Stimulated activated CD4-positive, alpha-beta T cell treated with anti-CD3 and anti-CD28 coated beads, Interleukin-2, amount 100 ng/mL, for 4 hours (primary cell): ENCODE data around the gene TNIK.

Source experiments
- DNase-seq: peaks from one replicate; pipeline ENCODE4 v3.0.0-alpha.2; 2020; ENCODE audit warnings: low read depth

The TNIK gene

DNA sequence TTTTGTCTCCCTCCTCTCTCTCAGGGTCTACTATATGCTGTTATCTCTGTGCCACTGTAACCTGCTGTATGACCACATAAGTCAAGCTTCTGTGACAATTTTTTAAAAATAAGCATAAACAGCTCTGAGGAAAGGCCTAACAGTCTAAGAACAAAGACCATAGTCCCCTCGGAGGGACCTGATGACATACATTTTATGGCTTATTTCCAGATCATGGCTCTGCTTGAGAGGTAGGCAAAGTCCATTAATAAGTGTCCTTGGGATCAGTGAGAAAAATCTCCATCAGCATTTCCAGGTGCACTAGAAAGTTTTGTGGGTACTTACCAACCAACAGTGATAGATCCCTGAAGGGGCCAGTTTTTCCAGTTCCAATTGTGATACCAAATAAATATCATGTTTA is 123.8 kb downstream of the TNIK start:
- DNase-seq = no peak

DNA sequence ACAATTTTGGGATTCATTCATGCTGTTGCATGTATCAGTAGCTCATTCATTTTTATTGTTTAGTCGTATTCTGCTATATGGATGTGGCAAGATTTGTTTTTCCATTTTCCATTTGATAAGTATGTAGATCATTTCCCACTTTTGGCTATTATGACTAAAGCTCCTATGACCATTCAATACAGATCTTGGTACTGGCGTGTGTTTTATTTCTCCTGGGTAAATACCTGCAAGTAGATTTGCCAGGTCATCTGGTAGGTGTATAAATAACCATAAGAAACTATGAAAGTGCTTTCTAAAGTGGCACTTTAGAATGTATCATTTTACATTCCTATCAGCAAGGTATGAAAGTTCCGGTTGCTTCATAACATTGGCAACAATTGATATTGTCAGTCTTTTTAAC is 124.6 kb downstream of the TNIK start:
- no peak for DNase-seq

DNA sequence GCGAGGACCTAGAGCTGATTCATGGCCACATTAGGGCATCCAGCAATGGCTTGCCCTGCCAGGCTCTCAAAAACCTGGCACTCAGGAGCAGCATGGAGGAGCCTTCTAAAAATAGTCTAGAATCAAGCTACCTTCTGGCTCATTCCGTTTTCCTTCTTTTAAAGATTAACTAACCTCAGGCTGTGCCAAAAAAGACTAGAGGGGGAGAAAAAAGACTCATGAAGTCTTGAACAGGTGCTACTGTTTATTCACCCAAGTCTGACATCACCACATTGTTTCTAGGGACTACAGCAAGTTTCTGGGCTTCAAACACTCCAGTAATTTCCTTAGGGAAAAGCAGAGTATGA is 125.8 kb downstream of the TNIK start:
- DNase-seq = no peak

DNA sequence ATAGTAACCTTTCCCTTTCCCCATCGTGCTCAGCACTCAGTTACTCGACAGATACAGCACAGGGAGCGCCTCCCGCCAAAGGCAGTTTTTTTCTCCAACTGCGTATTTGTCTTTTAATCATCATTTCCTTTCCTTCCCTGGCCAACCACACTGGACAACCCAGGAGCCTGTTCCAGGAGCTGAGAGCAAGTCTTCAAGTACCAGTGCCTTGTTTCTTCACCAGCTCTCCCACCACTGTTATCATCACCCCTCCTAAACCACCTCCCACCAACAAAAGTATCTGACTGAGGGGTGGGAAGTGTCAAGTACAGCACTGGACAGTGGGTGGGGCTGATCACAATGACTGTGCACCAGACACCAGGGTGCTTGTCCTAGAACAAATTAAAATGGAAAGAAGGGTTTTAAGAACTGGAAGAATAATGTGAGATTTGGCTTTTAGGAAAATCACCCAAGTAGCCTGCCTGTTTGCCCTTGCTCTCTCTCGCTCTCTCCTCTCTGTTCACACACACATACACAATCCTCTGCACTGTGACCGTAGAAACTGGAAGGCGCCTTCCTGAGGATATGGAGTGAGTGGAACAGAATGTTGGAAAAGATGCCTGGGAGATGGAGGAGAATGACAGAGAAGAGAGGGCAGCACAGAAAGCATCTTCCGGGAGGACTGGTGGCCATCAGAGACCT is 126.3 kb downstream of the TNIK start:
- no peak for DNase-seq

DNA sequence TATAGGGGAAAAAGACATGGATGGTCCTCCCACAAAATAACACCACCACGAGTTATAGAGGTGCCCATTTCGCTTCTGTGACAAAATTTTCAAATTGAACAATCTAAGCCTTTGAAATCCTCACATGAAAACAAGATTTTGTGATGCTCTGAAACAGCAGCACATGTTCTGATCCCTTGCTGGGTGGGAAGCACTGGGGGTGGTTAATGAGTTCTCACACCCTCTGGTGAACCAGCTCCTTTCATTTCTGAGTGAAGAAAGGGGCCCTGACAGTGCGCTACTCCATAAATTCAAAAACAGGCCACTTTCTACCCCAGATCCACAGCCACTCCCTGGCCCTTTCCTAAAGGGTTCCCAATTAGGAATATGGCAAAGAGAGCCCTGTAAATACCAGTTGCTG is 129.3 kb downstream of the TNIK start:
- no peak for DNase-seq

DNA sequence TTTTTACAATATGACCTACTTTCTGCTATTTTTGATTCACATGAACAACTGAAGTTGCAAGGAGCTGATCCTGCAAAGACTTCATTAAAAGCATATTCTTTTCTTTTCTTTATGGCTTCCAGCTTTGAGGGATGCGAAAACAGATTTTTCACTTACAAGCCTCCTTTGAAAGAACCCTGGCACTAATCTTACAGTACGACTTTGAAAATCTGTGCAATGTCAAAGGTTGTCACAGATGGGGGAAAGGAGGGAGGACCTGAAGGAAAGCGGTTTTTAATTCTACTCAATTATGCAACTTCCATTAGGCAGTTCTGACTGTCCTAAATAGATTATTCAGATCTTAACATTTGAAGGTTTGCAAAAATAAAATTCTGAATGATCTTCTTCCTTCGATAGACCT is 130.5 kb downstream of the TNIK start:
- DNase-seq = no peak

DNA sequence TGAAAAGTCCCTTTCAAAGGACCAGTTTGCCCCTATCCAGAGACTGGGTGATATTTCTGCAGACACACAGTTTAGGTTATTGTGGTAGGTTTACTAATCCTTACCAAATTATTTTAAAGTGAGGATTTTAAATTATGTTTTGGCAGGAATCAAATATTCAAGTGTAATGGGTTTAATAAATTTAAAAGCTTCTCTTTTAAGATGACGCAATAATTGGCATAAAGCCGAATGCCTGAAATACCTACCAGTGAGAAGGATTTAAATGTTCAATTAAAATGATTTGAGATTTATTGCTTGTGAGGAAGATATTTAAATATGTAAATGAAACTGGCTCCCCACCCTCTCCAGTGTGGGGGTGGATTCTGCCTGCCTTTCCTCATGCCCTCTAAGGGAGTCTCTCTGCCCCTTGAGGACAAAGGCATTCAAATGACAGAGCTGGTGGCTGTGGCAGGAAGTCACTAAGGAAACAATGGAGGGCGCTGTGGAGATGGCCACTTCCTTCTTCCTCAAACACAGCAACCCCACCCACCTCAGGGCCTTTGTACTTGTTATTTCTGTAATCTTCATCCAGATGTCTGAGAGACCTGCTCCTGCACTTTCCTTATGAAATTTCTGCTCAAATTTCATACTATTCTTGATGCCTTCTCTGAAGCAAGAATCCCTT is 131.7 kb downstream of the TNIK start:
- DNase-seq = peak; percentile 8

DNA sequence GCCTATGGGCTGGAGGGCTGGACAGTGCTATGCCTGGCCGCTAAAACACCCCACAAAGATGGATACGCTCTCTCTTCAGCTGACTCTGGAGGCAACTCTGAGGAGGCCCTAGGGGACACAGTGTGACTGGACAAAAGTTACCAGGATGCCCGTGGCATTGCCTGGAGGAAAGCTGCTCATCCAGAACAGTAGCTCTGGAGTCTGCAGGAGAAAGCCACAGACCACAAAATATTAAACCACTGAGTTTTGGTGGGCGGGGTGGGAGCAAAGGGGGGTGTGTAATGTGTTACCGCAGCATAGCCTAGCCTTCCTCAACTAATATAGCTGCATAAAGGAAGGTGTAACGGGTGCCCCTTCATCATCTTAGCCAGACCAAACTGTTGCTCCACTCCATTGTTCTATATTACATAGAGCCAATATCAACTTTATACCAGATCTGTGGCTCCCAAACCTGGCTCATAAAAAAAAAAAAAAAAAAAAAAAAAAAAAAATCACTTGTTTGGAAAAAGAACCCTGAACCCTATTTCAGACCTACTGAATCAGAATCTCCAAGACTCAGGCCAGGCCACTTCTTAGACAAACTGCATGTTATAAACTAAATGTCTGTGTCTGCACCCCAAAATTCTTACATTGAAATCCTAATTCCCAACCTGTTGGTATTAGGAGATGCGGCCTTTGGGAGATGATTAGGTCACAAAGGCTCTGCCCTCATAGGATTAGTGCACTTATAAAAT is 132.6 kb downstream of the TNIK start:
- no peak for DNase-seq

DNA sequence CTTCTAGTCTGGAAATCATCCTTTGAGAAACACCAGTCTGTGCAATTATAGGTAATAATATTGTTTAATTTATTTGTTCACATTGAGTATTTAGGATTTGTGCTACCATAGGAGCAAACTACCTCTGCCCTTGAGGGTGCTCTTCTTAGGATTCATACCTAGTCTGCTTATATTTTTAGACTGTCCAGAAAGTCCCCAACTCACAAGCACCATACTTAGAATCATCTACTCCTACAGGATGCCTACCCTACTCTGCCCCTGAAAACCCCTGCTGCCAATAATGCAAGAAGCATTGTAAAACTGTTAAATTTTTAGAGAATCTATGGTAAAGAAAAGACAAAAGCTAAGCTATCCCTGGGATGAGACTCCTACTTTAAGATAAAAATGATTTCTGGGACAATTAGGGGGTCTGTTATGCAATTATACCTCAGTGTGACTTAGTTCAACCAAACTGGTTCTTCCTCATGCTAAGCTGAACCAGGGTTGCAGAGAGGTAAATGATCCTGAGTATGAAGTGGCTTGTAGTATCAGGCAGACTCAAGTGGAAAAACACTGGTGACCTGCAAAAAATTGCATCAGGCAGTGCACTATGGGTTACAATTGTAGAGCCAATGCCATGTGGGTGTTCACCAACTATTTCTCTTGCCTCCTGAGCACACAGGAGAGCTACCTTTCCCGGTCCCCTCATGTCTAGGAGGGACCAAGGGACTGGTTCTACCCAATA is 133.3 kb downstream of the TNIK start:
- DNase-seq = no peak

DNA sequence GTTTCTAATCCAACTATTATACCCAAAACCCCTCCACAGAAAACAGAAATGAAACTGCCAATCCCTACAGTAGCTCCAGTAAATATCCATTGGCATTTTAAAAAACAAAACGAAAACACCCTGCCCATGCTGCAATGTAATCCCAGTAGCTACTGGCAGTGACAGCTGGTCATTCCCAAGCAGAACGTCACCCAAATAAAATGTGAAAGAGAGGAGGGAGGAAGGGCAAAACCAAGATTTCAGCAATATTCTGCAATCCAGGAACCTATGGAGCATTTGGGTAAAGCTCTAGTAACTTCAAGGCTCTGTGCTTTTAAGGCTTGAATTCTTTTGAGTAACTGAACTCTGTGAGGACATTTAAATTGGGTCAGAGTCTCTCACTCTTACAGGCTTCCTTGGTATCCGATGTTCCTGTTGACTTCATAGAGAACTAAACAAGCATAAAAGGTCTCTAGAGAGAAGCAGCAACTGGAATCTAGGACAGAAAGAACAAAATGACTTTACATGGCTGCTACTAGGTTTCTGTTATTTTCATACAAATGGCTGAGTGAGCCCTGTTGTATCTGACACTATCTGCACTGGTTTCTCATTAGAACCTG is 136.2 kb downstream of the TNIK start:
- no peak for DNase-seq

DNA sequence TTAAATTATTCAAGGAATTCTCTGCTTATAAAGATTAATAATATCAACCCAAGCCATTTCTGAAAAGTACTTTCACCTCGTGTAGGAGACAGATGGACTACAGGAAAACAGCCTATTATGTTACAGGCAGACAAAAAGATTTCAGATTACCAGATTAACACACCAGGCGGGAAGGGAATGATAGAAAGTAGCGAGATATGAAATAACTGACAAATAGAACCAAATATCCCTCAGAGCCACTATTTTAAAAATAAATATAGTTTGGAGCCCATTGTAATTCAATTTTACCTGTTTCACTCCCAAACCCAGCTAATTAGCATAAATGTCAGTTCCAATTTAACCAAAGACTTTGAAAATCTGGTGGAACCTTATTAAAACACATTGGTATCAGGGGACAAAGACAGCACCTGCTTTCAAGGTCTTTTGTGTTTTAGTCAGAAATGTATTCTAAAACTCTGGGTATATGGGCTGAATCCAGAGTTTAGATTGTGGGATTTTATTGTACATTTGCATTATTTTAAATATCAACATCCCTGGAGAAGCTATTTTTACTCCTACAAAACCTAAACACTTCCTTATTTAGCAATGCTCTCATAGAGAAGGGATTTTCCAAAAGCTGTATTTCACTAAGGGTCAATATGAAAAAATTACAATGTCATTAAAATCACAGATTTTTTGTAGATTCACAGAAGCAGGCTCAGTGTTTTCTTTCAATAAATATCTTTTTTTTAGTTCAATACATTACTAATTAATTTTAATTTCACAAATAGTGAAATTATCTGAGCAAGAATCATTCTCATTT is 138.4 kb downstream of the TNIK start:
- no peak for DNase-seq

DNA sequence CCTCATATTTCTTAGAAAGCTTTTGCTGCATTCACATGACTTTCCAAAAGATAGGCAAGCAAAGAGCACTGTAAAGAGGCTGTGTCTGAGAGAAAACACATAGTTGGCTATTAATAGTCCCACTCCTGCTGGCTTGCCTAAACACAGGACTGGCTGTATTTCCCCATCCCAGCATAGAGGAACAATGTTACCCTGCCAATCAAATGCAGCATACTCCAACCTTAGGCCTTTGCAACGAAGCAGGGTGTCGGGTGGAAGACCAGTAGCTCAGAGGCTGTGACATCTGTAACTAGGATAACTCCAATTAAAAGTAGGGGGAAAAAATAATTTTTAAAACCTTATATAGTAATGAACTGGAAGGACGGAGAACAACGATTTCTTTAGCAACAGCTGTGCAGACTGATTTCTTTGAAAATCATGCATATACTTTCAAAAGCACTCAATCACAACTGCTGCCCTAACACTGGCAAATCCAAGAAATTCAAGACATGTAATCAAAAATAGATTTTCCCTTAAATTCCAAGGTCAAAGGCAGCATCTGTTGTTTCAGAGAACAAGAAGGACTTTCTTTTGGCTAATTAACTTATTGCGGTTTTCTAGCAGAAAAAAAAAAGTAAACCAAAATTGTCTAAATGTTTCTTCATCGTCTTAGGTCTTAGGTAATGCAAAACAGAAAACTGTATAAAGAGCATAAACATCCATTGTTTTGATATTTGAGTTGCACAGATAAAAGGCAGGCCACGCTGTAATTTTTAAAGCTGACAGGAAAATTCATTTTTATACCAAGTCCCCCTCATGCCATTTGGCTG is 139.3 kb downstream of the TNIK start:
- DNase-seq = no peak

DNA sequence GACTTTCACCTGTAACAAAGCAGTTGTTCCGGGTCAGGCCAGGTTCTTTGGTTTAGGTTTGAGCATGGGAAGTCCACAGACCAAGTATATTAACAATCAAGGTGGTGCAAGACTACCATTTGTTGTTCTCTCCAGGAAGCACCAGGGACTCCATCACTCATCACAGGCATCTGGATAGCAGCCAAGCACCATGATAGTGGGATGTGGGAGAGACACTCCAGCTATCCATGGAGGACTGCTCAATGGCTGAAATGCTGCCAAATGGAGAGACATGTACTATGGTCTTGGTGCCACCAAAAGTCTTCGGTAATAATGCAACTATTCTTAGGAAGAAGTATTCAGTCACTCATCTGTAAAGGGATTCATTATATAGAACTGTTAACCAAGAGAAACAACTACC is 143.0 kb downstream of the TNIK start:
- no peak for DNase-seq

DNA sequence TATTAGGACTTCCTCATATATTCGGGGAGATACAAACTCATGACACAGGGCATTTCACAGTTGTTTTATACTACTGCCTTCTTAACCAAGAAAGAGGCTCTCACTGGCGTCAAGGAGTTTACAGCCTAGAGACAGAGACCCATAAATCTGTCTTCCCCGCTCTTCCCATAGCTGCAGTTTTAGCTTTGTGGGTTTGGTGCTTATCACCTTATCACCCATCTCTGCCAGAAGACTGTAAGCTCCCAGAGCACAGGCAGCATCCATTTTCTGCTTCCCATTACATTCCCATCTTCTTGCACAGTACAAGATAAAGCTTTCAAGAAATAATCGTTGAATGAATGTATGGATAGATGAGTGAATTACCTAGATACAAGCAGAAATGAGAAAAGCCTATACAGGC is 144.3 kb downstream of the TNIK start:
- DNase-seq = no peak

DNA sequence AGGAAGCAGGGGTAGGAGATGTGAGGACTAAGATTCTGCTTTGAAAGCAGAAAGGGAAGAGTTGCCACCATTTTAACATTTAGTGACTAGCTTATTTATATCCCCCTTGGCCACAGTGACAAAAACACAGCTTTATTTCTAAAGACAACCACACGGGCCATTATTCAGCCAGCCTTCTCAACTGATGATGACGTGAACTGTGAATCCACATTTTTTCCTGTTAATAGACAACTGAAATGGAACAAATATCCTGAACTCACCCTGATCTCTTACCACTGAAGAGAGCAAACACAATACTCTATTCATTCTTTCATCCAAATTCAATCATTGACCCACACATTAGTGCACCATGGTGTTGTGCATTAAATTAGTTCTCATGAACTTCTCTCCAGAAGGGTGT is 145.1 kb downstream of the TNIK start:
- no peak for DNase-seq

DNA sequence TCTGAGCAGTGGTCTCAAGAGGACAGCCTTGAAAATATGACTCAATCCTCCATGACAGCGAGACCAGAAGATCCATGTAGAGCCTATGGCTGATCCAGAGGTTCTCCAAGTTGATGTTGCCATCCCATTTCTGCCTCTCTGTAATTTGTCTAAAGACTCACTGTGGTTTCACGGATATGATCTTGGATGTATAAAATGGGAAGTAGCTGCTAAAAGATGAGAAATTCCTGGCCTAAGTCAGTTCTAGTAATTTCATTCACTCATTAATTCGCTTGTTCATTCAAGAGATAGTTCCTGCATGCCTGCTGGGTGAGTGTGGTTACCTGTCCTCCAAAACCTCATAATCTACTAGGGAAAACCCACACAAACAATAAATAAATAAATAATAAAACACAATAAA is 145.9 kb downstream of the TNIK start:
- DNase-seq = no peak

DNA sequence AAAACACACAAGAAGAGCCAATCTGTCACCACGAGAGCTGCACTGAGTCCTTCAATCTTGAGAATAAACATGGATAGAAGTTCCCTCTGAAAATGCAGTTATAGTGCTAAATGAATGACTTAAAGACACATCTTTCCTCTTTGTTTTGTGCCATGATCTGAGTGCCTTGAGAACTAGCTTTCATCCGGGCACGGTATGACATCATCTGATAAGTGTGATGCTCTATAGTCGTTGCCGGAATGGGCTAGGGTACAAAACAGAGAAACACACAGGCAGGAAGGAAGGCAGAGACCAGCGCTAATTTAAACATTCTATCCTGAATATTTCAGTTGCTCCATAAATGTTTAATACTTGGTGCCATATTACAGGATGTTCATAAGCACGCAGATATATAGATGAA is 146.5 kb downstream of the TNIK start:
- no peak for DNase-seq

DNA sequence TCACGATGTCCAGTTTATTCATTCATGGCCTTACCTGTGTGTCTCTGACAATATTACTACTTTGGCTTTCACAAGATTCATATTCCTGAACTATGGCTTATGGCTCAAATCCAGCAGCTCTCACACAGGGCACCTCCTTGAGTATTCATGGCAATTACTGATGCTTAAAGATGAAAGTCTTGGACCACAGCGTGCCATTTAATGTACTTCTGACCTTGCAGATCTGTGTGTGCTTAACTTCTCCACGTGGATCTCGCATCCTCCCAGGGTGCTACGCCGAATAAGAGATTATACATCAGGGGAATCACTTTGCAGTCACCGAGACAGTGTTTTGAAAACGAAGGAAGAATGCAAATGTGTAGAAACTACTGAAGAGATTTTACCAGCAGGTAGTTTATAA is 147.5 kb downstream of the TNIK start:
- DNase-seq = no peak

DNA sequence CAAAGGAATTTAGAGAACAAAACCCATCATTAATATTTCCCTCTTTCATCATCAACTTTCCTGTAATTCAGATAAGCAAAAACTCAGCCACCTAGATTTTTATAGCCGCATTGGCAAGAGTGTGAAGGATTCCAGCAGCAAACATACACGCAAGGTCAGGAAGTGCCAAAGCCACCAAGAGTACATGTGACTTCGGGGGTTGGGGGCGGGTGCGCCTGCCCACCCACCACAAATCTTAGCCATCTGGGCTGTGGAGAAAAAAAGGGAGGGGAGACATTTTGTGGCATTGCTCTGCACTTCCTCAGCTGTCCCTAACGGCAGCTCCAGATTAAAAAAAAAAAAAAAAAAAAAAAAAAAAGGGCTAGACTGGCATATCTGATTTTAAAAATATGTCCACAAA is 148.4 kb downstream of the TNIK start:
- no peak for DNase-seq

DNA sequence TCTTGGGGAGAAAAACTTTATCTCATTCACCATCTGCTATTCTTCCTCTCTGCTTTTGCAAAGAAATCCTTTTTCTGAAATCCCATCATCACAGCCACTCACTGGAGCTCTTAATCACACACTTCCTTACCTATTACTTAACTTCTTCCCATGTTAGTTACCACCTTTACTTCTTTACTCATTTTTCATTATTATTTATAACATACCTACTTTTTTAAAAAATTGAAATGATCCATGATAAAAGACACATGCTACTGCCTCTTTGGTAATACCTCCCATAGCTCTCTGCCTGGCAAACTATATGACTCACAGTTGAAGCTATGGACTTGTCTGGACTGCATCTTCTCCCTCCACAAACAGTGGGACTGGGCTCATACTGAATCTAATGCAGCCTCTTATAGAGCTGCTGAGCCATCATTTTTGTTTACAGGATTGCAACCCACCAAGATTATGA is 150.3 kb downstream of the TNIK start:
- DNase-seq = no peak

DNA sequence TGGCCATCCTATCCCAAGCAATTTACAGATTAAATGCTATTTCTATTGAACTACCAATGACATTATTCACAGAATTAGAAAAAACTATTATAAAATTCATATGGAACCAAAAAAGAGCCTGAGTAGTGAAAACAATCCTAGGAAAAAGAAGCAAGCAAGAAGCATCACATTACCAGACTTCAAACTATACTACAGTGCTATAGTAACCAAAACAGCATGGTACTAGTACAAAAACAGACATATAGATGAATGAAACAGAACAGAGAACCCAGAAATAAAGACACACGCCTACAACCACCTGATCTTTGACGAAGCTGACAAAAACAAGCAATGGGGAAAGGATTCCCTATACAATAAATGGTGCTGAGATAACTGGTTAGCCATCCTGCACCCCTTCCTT is 152.2 kb downstream of the TNIK start:
- no peak for DNase-seq
